Fibroblast of peridontal ligament (primary cell): Measurements from ENCODE around the gene SMC1B.
"Not testable (repeated sequence)": the region's sequence is repeated elsewhere in the genome, so short reads cannot be mapped to it uniquely, and the experiment has no call there.

Experiments
- DNase-seq: peaks from one replicate; pipeline ENCODE4 v3.0.0-alpha.2; 2010; ENCODE audit errors: extremely low read depth

SMC1B gene

GRCh38 chr22:45296628-45297297 is 116.6 kb downstream of the SMC1B start:
- no peak for DNase-seq

GRCh38 chr22:45295492-45295891 is 117.9 kb downstream of the SMC1B start:
- DNase-seq: no peak

- not testable (repeated sequence) for DNase-seq
Observed at GRCh38 chr22:45295004-45295403, 118.4 kb downstream of the SMC1B start.
